Hindlimb muscle (tissue), 1 donor: ENCODE results near the gene ALDH1L2. TPM values are rescaled to one million over a fixed set of nuclear protein-coding genes. Genes with fewer than 3 reads are reported as not detected.
"Not testable (repeated sequence)": the region's sequence is repeated elsewhere in the genome, so short reads cannot be mapped to it uniquely, and the experiment has no call there.

ENCODE experiments used
- DNase-seq: peaks from one replicate; pipeline ENCODE4 v3.0.0-alpha.2; 2013
- polyA plus RNA-seq: library from polyadenylated mRNA; unstranded; fragments of 120-200 nt; gene quantifications from one replicate; pipeline ENCODE4 v1.2.1, GENCODE V29; 2013; ENCODE audit not compliant: insufficient read length

Gene ALDH1L2
- polyA plus RNA-seq, 1 donor, result 6.6 TPM

DNA sequence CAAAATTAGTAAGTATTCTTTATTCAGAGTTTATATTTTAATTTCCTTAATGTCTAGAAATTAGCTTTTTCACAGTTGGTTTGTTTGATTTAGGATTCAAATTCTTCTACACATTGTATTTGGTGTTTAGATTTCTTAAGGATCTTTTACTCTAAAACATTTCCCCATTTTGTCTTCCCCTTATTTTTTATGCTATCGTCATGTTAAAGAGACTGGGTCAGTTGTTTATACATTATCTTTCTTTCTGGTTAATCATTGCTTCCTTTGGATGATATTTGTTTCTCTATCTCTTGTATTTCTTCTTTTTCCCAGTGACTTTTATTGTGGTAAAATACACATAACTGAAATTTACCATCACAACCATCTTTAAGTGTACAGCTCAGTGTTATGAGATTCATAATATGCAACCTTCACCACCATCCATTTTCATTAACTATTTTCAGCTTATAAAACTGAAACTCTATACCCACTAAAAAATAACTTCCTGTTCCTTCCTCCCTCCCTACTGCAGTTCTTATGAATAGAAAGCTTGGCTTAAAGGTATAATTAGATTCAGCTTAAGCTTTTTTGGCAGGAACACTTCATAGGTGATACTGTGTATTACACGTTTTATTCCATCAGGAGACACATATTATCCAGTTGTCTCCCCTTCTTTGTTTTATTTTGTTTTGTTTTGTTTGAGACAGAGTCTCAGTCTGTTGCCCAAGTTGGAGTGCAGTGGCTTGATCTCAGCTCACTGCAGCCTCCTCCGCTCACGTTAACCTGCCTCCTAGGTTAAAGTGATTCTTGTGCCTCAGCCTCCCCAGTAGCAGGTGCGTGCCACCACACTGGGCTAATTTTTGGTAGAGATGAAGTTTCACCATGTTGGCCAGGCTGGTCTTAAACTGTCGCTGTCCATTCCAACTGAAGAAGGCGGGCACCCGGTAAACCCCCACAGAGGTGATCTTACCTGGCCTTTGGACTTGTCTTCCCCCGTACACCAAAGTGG is 53.1 kb downstream of the ALDH1L2 start:
- no peak for DNase-seq

DNA sequence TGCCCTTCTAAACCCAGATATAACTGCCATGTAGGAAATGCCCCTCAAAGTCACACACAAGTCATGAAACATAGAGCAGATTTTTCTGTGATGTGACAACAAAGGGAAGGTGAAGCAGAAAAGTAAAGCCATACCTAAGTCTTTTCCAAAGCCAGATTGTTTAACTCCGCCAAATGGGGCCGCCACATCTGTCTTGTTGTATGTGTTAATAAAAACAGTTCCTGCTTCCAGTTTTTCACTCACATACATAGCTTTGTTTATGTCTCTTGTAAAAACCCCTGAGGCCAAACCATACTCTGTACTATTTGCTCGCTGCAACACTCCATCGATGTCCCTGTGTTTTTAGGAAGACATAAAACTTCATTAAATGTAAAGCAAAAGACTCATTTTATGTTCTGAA is 57.8 kb downstream of the ALDH1L2 start:
- DNase-seq, result no peak

DNA sequence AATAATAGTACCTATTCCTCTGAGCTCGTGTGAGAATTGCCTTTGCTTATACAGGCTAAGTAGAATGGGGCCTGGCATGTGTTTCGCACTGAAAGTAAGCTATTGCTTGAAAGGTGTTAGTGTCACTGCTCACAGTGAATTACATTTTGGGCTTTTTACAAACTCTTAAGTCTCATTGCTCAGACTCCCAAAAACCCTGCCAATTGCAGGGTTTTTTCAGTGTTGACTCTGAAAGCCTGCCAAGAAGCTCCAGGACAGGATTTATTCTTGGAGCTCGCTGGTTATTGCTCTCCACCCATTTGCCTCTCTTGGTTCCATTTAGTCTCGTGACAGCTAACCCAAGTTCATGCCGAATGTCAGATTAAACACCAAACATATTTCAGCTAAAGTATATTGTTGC is 58.4 kb downstream of the ALDH1L2 start:
- peak; percentile 77 for DNase-seq

DNA sequence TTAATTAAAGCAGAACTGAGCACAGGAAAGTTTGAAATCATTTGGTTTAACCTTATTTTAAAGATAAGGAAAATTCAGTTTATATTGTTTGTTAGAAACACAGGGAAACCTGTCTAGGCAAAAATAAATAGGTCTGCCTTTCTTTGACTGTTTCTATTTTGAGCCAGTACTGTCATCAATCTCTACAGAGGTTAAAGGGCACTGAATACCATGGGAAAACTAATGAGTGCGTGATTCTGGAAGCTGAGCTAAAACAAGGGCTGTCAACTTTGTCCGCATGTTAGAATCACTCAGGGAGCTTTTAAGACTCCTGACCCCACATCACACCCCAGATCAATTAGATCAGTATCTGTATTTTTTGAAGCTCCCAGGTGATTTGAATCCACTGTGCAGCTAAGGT is 59.3 kb downstream of the ALDH1L2 start:
- DNase-seq, result no peak

DNA sequence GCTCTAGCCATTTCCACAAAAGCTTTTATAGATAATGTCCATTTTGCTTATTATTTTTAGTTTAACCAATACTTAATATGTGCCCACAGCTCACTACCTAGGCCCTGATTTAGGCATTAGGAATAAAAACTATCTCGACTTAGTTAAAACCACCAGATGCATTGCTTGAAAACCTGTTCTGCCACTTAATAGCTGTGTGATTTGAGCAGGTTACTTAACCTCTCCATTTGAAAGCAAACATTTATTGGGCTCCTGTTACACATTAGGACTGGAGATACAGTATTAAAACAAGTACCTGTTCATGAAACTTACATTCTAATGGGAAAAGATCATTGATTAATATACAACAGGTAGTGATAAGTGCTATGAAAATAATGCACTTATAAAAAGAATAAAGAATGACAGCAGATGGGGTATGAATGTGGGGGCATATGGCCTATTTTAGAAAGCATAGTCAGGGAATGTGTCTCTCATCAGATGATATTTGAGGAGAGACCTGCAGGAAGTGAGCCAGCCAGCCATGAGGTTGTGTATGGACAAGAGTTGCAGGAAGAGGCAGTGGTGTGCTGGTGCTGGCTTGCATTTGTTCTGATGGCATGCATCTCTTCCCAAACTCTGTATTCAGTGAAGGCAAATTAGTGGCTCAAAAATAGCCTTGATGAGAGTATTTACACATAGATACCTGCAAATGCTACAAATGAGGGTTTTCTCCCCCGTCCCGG is 63.9 kb downstream of the ALDH1L2 start:
- DNase-seq, result no peak

DNA sequence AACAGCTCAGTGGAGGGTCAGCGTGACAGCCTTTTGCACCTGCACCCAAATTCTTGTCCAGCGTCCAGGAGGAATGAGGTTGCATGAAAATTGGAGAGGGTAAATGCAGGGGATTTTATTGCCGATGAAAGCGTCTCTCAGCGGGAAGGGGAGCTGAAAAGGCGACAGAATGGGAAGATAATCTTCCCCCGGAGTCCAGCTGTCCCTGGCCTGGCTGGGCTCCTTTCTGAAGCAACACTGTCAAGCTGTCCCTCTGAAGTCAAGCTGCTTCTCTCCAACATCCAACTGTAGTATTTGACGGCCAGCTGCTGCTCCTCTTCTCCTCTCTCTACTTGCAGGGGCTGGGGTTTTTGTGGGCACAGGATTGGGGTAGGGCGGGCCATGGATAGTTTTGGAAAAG is 65.5 kb downstream of the ALDH1L2 start:
- no peak for DNase-seq

DNA sequence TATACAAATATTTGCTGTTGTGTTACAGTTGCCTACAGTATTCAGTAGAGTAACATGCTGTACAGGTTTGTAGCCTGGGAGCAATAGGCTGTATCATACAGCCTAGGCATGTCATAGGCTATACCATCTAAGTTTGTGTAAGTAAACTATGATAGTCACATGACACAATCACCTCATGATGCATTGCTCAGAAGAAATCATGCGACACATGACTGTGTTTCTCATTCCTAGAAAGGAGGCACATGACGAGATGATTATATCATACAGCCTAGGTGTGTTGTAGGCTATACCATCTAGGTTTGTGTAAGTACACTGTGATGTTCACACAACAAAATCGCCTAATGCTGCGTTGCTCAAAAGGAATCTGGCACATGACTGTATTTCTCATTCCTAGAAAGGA is 66.2 kb downstream of the ALDH1L2 start:
- DNase-seq, result no peak

DNA sequence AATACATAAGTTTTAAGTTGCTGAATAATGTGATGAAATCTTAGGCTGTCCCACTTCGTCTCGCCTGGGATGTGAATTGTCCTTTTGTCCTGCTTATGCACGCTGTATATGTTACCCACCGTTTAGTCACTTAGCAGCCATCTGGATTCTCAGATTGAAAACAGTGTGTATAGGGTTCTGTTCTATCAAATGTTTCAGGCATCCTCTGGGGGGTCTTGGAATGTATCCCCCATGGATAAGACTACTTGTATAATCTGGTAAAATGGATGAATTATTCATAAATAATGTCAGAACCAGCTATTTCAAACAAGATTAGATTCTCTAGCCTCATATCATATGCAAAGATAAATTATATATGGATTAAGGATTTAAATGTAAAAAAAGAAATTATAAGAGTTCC is 68.7 kb downstream of the ALDH1L2 start:
- no peak for DNase-seq

DNA sequence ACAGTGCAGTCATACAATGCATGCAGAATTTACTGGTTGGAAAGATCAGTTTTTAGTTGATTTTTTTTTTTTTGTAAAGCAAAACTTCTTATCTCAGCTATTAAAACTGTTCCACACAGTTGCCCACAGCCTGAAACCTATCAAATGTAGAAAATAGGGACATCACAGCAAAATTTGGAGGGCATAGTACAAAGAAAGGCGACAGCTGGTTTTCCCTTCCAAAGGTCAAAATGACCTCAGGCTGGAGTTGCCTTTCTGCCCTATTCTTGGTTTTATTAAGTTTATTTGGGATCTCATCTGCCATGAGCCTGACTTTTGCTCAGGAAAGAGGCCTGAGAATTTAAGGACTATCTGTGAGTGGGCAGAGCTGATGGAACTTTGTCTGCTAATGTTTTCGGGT is 69.7 kb downstream of the ALDH1L2 start:
- no peak for DNase-seq

DNA sequence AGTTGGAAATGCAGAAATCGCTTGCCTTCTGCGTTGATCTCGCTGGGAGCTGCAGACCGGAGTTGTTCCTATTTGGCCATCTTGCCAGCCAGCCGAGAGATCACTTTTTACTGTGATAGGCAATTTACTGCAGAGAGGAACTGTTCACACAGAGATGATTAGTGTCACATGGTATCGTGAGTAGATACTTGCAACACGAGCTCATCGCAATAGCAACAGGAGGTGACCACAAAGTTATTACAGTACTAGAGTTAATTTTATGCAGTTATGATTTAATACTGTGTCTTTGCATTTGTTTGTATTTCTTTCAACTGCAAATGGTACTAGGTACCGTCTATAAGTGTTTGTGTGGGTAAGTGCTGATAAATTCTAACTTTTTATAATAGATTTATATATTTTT is 70.4 kb downstream of the ALDH1L2 start:
- no peak for DNase-seq

DNA sequence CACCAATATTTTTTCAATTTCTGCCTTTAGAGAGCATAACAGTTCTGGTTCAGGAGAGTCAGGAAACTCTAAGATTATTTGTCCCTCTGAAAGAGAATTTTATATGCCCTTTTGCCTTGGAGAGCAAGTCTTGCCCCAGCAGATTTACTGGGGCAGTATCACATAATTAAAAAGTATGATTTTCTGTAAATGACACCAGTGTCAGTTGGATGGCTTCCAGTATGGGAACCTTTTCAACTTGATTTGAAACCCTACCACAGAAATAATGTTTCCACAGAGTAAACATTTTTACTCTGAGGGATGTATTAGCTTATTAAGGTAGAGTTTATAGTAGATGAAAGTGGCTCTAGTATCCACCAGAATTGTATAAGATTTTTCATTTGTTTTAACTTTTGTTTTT is 82.8 kb downstream of the ALDH1L2 start:
- no peak for DNase-seq

DNA sequence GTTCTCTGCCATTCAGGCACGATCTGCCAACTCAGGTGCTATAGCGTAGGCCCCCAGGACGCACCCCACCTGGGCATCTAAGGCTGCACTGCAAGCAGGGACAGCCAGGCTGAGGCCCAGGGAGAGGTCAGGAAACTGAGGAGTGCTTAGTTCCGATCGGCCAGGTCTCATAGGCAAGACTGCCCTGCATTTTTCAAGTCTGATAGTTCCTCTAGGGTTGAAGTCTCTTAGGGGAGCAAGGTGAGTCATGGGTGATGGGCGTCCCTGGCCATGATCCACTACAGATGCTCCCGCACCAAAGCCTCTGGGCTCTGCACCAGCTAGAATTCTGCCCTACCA is 84.9 kb downstream of the ALDH1L2 start:
- no peak for DNase-seq

DNA sequence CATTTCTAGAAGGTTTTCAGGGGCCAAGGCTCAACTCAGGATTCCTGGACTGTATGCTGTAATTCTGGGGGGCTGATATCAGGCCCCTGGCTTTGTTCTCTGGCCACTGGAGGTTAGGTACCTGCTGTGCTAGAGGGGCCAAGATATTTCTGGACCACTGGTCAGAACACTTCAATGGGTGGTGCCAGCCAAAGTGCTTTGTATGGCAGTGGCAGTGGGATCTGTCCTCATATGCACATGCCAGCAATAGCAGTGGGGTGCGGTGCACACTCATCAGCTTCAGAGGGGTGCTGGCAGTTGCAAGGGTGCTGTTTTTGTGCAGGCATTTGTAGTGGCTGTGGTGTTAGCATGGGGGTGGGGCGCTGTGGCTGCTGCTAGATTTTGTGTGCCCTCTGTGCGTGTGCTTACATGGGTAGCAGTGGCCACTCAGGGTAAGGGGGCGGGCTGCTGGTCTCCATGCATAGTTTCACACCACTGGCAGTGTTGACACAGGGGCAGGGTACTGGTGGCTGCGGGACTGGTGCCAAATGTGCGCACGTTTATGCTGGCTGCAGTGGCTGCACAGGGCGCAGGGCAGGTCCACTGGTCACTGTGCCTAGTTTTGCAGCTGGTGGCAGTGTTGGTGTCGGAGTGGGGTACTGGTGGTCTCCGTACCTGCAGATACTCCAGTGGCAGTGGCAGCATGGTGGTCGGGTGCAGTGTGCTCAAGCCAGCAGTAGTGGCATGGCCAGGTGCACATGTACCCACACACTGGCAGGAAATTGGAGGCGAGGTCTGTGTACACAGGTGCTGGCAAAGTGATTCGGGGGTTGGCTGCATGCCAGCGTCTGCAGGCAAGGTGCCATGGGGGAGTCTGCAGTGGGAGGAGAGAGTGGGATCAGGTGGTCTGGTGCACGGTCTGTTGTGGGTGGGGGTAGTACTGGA is 85.6 kb downstream of the ALDH1L2 start:
- DNase-seq, result no peak

DNA sequence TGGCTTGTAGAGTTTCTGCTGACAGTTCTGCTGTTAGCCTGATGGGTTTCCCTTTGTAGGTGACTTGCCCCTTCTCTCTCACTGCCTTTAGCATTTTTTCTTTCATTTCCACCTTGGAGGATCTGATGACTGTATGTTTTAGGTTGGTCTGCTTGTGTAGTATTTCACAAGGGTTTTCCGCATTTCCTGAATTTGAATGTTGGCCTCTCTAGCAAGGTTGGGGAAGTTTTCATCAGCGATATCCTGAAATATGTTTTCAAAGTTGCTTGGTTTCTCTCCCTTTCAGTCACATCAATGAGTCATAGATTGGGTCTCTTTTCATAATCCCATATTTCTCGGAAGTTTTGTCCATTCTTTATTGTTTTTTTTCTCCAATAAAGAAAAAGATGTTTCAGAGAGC is 86.7 kb downstream of the ALDH1L2 start:
- DNase-seq, result no peak

DNA sequence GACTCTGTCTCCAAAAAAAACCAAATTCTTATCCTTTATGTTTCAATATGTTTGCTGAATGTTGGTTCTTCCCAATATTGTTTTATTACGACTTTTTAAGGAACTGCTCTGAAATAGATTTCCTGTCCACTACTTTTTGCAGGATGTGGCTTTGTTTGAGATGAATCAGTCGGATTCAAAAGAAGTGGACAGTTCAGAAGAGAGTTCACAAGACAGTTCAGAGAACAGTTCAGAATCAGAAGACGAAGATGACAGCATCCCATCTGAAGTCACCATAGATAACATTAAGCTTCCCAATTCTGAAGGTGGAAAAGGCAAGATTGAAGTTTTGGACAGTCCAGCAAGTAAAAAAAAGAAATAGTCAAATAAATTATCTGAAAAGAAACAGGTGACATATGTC is 89.9 kb downstream of the ALDH1L2 start:
- no peak for DNase-seq

DNA sequence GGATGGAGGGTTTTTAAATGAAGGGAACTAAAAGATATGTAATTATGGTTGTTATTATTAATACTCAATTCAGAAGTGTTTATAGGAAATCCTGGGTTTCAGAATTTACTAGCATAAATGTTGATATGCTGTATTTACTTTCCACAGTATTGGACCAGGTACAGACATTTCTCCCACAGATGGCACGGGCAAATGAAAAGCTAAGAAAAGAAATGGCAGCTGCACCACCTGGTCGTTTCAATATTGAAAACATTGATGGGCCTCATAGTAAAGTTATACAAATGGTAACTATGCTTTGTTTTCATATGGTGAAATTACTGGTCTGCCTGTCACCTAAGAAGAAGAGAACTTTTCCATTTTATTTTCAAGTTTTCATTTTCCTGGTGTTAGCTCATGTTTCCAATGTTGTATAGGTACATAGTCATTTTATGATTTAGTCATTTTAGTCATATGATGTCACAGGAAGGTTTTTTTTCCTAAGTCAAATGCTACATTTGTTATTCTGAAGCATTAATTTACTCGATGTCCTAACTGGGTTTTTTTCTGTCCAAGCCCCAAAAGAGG is 92.6 kb downstream of the ALDH1L2 start:
- DNase-seq, result no peak

DNA sequence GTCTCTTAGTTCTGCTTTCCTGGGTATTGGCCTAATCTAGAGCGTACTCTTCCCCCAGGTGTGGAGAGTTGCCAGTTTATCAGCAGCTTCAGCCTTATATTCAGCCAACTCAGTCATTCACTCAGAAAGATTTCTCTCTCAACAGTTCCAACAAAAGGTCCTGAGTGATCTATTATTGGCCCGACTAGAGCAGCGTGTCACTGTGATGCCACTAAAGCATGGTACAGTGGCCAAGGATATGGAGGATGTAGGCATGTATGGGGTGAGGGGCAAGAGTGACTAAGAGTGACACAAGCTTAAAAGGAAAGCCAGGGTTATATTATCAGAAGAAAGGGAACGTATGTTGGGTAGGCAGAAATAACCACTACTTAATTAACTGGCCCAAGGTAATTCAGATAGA is 93.3 kb downstream of the ALDH1L2 start:
- no peak for DNase-seq

DNA sequence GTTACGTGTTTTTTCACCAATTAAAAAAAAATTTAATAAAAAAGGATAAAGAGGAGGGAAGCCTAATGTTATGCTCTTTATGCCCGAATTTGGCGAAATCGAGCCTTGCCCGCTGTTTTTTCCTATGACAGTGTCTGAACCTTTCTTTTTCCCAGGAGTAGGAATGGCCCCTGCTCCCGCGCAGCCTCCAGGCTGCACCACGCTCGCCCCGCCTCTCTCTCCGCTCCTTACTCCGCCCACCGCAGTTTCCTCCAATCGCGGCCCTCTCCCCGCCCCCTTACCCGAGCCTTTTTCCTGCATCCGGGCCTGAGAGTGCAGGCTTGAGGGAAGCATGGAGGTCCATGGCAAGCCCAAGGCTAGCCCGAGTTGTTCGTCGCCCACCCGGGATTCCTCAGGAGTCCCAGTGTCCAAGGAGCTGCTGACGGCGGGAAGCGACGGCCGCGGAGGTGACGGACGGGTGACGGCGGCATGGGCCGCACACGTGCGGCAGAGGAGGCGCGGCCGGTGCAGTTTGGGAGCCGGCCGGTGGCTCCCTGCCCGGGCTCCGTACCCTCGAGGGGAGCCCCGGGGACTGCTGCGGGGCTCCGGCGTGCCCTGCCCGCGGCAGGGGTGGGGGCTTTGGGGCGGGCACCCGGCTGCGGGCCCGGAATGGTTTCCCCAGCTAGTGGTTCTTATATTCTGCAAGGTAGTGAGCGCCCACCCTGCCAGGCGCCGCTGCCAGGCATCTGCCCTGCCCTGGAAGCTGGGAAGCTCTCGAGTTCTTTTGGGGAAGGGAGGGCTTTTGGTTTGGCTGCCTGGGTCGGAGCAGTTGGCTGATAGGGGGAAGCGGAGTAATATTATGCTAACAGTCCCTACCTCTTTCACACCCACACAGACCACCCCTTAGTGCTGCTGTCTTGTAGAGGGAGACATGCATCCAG is 98.0 kb downstream of the ALDH1L2 start, which contains the start of gene NOPCHAP1:
Gene NOPCHAP1 (plus strand): TSS at position 295 of the 920 bp plus-strand sequence. CDS start 37 bp downstream, at position 332.
- DNase-seq, result peak; percentile 89

DNA sequence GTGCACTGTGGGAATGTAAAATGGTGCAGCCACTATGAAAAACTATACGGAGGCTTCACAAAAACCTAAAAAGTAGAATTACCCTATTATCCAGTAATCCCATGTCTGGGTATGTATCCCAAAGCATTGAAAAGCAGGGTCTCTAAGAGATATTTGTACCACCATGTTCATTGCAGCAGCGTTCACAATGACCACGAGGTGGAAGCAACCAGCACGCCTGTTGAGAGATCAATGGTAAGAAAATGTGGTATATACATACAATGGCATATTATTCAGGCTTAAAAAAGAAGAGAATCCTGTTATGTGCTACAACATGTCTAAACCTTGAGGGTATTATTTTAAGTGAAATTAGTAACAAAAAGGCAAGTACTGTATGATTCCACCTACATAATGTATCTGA is 99.1 kb downstream of the ALDH1L2 start:
- no peak for DNase-seq

DNA sequence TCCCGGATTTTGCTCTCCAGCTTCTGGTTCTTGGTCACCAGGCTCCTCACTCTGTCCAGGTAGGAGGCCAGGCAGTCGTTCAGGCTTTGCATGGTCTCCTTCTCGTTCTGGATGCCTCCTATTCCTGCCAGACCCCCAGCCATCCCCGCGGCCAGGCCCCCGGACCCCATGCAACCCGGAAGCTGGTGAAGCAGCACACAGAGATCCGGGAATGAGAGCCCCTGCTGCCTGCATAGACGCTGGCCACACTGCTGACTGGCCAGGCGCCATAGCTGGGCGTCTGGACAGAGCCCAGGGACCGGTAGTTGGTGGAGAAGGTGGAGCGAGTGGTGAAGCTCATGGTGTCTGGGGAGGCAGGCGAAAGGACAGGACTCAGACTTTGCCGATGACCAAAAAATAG is 106.6 kb downstream of the ALDH1L2 start:
- not testable (repeated sequence) for DNase-seq

DNA sequence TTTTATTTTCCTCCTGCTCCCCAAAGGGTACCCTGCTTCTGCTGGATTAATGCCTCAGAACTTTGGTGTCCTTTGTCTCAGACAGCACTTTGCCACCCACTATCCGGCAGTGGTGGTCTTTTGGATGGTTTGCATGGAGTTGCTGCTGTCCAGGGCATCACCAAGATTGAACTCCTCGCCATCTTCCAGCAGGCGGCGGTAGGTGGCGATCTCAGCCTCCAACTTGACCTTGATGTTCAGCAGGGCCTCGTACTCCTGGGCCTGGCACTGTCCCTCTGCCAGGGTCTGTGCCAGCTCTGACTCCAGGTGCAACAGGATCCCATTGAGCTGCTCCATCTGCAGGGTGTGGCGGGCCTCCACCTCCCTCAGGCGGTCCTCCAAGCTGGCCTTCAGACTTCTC is 107.6 kb downstream of the ALDH1L2 start:
- DNase-seq, result no peak
